GM11168 (cell line): ENCODE data around the gene MGAT5.

Source experiments
- in situ Hi-C: fragments of 300-500 bp; cut with MboI; formaldehyde crosslinking; loops from one replicate; pipeline ENCODE4 v1.12.0; 2022; ENCODE audit warnings: low sequenced_read_pairs; ENCODE audit not compliant: unreplicated experiment

Gene MGAT5

GRCh38 chr2:134295441-134295840 is 41.6 kb downstream of the MGAT5 start:
- in situ Hi-C loops: no loop called here

- in situ Hi-C loops: no loop called here
These were observed 42.4 kb downstream of the MGAT5 start for GRCh38 chr2:134296301-134296700.

GRCh38 chr2:134299334-134299733 is 45.5 kb downstream of the MGAT5 start:
- in situ Hi-C loops: no loop called here

- in situ Hi-C loops: no loop called here
These were observed 46.7 kb downstream of the MGAT5 start for GRCh38 chr2:134300585-134300984.

GRCh38 chr2:134301099-134301927 is 47.4 kb downstream of the MGAT5 start:
- in situ Hi-C loops: no loop called here

GRCh38 chr2:134301928-134302260 is 48.0 kb downstream of the MGAT5 start:
- in situ Hi-C loops: no loop called here

- in situ Hi-C loops: no loop called here
These were observed 50.7 kb downstream of the MGAT5 start for GRCh38 chr2:134304394-134305108.

- in situ Hi-C loops: no loop called here
These were observed 51.2 kb downstream of the MGAT5 start for GRCh38 chr2:134305109-134305491.

- in situ Hi-C loops: no loop called here
These were observed 52.6 kb downstream of the MGAT5 start for GRCh38 chr2:134306521-134306920.

GRCh38 chr2:134307334-134307733 is 53.5 kb downstream of the MGAT5 start:
- in situ Hi-C loops: no loop called here

- in situ Hi-C loops: no loop called here
These were observed 54.9 kb downstream of the MGAT5 start for GRCh38 chr2:134308474-134309385.

GRCh38 chr2:134310107-134311079 is 56.5 kb downstream of the MGAT5 start:
- in situ Hi-C loops: no loop called here

- in situ Hi-C loops: no loop called here
These were observed 58.6 kb downstream of the MGAT5 start for GRCh38 chr2:134312482-134312881.

GRCh38 chr2:134314202-134314601 is 60.3 kb downstream of the MGAT5 start:
- in situ Hi-C loops: no loop called here

- in situ Hi-C loops: no loop called here
These were observed 61.0 kb downstream of the MGAT5 start for GRCh38 chr2:134314681-134315368.

GRCh38 chr2:134315471-134315870 is 61.6 kb downstream of the MGAT5 start:
- in situ Hi-C loops: no loop called here

GRCh38 chr2:134319596-134320254 is 65.9 kb downstream of the MGAT5 start:
- in situ Hi-C loops: no loop called here

GRCh38 chr2:134320930-134321329 is 67.1 kb downstream of the MGAT5 start:
- in situ Hi-C loops: no loop called here

GRCh38 chr2:134323777-134324176 is 69.9 kb downstream of the MGAT5 start:
- in situ Hi-C loops: no loop called here
